Fibroblast of the aortic adventitia (primary cell): ENCODE measurements around the gene CLK3. TPM values are rescaled to one million over a fixed set of nuclear protein-coding genes. Genes with fewer than 3 reads are reported as not detected.

ENCODE experiments used
- DNase-seq: peaks from one replicate; pipeline ENCODE4 v3.0.0-alpha.2; 2010; ENCODE audit warnings: low read depth
- H3K4me3 ChIP-seq: 2 replicates; pipeline ENCODE4 v1.5.1; 2011; ENCODE audit warnings: low read depth, mild to moderate bottlenecking, control low read depth, low read length, moderate library complexity
- CTCF ChIP-seq: IDR thresholded peaks from 2 replicates; pipeline ENCODE4 v1.5.1; 2011; ENCODE audit warnings: mild to moderate bottlenecking, low read length, control low read depth, inconsistent platforms; ENCODE audit not compliant: insufficient read depth
- total RNA-seq: library from RNA; depleted of rRNA; stranded (reverse); fragments of >200 nt; gene quantifications from 2 replicates; pipeline ENCODE4 v1.2.3, GENCODE V29; 2012; ENCODE audit warnings: low replicate concordance

The CLK3 gene
- total RNA-seq: 41.5 and 52.6 TPM in 2 replicates

- TF ChIP-seq CTCF: no peak
- peak within 1 kb of the TSS; percentile 96 for H3K4me3 ChIP-seq
- DNase-seq: peak; percentile 87
These were observed at the start of gene CLK3 for GRCh38 chr15:74615508-74616365. CLK3 (plus strand) TSS chr15:74615836; CDS start chr15:74619197, 3,361 bp downstream.

- no peak for DNase-seq
- H3K4me3 ChIP-seq: no peak overlapping the region
- no peak for TF ChIP-seq CTCF
These were observed 47.0 kb upstream of the CLK3 start for GRCh38 chr15:74568594-74568993.

- H3K4me3 ChIP-seq: no peak overlapping the region
- DNase-seq: peak; percentile 48
- TF ChIP-seq CTCF: no peak
These were observed 45.9 kb upstream of the CLK3 start for GRCh38 chr15:74569731-74570070.

- no peak for TF ChIP-seq CTCF
- no peak overlapping the region for H3K4me3 ChIP-seq
- no peak for DNase-seq
These were observed 44.4 kb upstream of the CLK3 start for GRCh38 chr15:74571191-74571590.

GRCh38 chr15:74573987-74574386 is 41.6 kb upstream of the CLK3 start:
- TF ChIP-seq CTCF: no peak
- H3K4me3 ChIP-seq: no peak overlapping the region
- DNase-seq: peak; percentile 40

GRCh38 chr15:74578496-74578994 is 37.1 kb upstream of the CLK3 start:
- H3K4me3 ChIP-seq: no peak overlapping the region
- TF ChIP-seq CTCF: no peak
- DNase-seq: no peak
